GM18502 (cell line): ENCODE data around the gene YIPF3.
"Not testable (repeated sequence)": the region's sequence is repeated elsewhere in the genome, so short reads cannot be mapped to it uniquely, and the experiment has no call there.

ENCODE experiments used
- ATAC-seq: cut with Tn5 transposase; IDR thresholded peaks from one replicate; pipeline ENCODE4 v1.9.1; 2021; ENCODE audit warnings: mild to moderate bottlenecking; ENCODE audit not compliant: unreplicated experiment, poor library complexity

YIPF3 gene

GRCh38 chr6:43467265-43467664, 49.5 kb downstream of the YIPF3 start:
- not testable (repeated sequence) for ATAC-seq

GRCh38 chr6:43465948-43466347, 50.8 kb downstream of the YIPF3 start:
- no peak for ATAC-seq

GRCh38 chr6:43464337-43464736, 52.4 kb downstream of the YIPF3 start:
- no peak for ATAC-seq

- no peak for ATAC-seq
Observed at GRCh38 chr6:43461936-43462335, 54.8 kb downstream of the YIPF3 start.
